ENCODE results near the gene APEH. TPM values are rescaled to one million over a fixed set of nuclear protein-coding genes. Genes with fewer than 3 reads are reported as not detected.

Gene APEH
- total RNA-seq, 1 experiment from 2014 or later = 273 TPM

DNA sequence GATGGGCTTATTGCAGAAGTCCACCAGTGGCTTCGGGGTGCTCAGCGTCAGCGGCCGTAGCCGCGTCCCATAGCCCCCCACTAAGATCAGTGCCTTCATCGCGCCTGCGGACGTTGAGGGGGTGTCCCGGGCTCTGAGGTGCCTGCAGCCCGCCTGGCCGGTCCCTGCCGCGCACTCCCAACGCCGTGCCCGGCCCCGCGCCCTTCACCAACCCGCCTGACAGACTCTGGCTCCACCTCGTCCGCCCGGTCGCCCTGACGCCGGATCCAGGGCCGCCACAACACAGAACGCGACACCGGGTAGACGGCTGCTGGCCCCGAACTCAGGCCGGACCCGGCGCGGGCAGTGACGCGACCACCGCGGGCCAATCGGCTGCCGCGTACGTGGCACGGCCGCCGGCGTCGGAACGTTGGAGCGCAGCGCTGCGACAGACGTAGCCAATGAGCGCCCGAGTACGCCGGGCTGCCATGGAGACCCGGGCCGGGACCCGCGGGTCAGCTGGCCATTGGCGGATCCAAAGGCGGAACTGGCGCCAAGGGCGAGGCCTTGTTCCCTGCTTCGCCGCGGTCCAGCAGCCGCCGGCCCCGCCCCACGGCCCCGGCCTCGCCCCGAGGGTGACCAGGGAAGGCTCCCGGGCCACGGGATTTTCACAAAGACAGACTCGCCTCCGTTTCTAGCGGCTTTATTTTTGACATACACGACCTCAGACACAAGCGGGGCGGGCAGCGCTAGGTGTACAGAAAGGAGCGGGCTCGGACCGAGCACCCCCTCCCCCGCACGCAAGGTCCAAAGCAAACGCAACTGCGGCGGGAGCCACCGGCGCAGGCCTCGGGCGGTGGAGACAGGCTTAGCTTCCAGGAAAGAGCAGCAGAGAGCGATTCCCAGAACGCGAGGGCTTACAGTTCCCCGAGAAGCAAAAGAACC is 49.7 kb downstream of the APEH start, which contains the start of gene GMPPB (continued):
- TF ChIP-seq, protein P1, sequence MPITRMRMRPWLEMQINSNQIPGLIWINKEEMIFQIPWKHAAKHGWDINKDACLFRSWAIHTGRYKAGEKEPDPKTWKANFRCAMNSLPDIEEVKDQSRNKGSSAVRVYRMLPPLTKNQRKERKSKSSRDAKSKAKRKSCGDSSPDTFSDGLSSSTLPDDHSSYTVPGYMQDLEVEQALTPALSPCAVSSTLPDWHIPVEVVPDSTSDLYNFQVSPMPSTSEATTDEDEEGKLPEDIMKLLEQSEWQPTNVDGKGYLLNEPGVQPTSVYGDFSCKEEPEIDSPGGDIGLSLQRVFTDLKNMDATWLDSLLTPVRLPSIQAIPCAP (CRISPR knock-in tag; IDR thresholded peaks at IDR 0.05) = no peak
- TF ChIP-seq CREM (CRISPR knock-in tag; IDR thresholded peaks at IDR 0.05) (peak; percentile 97), ATF2 (CRISPR knock-in tag; IDR thresholded peaks at IDR 0.05; ENCODE audit: borderline replicate concordance, low read depth) (no peak), NFYB (CRISPR knock-in tag; conservative IDR thresholded peaks at IDR 0.05; ENCODE audit: low read depth) (peak; percentile 90), ARID4B (CRISPR knock-in tag; IDR thresholded peaks at IDR 0.05; ENCODE audit: borderline replicate concordance) (peak; percentile 88), NFATC4 (CRISPR knock-in tag; IDR thresholded peaks at IDR 0.05) (0 out of 2 replicates have a peak, but pooled peaks have one; percentile 50), ZBTB21 (CRISPR knock-in tag; IDR thresholded peaks at IDR 0.05; ENCODE audit: borderline replicate concordance) (peak; percentile 6; the same call in 1 of the 2 replicates), ETV6 (CRISPR knock-in tag; IDR thresholded peaks at IDR 0.05) (peak; percentile 50; the same call in 1 of the 2 replicates), NR1H2 (CRISPR knock-in tag; IDR thresholded peaks at IDR 0.05) (no peak), CBFB (CRISPR knock-in tag; IDR thresholded peaks at IDR 0.05; ENCODE audit: low read depth) (peak; percentile 72; the same call in 1 of the 2 replicates), ZNF281 (CRISPR knock-in tag; IDR thresholded peaks at IDR 0.05) (0 out of 2 replicates have a peak, but pooled peaks have one; percentile 0), JUN (CRISPR knock-in tag; IDR thresholded peaks at IDR 0.05) (no peak), MLX (CRISPR knock-in tag; IDR thresholded peaks at IDR 0.05) (no peak), FOXK1 (CRISPR knock-in tag; IDR thresholded peaks at IDR 0.05) (peak; percentile 92), SP1 (CRISPR knock-in tag; conservative IDR thresholded peaks at IDR 0.05) (peak; percentile 78), RORB (CRISPR knock-in tag; IDR thresholded peaks at IDR 0.05) (no peak)
- TF ChIP-seq, protein P2, sequence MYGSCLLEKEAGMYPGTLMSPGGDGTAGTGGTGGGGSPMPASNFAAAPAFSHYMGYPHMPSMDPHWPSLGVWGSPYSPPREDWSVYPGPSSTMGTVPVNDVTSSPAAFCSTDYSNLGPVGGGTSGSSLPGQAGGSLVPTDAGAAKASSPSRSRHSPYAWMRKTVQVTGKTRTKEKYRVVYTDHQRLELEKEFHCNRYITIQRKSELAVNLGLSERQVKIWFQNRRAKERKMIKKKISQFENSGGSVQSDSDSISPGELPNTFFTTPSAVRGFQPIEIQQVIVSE (CRISPR knock-in tag; IDR thresholded peaks at IDR 0.05; ENCODE audit: borderline replicate concordance) = no peak
- TF ChIP-seq, protein P3, sequence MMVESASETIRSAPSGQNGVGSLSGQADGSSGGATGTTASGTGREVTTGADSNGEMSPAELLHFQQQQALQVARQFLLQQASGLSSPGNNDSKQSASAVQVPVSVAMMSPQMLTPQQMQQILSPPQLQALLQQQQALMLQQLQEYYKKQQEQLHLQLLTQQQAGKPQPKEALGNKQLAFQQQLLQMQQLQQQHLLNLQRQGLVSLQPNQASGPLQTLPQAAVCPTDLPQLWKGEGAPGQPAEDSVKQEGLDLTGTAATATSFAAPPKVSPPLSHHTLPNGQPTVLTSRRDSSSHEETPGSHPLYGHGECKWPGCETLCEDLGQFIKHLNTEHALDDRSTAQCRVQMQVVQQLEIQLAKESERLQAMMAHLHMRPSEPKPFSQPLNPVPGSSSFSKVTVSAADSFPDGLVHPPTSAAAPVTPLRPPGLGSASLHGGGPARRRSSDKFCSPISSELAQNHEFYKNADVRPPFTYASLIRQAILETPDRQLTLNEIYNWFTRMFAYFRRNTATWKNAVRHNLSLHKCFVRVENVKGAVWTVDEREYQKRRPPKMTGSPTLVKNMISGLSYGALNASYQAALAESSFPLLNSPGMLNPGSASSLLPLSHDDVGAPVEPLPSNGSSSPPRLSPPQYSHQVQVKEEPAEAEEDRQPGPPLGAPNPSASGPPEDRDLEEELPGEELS (CRISPR knock-in tag; IDR thresholded peaks at IDR 0.05) = peak; percentile 56; the same call in 1 of the 2 replicates
- TF ChIP-seq, protein P4, sequence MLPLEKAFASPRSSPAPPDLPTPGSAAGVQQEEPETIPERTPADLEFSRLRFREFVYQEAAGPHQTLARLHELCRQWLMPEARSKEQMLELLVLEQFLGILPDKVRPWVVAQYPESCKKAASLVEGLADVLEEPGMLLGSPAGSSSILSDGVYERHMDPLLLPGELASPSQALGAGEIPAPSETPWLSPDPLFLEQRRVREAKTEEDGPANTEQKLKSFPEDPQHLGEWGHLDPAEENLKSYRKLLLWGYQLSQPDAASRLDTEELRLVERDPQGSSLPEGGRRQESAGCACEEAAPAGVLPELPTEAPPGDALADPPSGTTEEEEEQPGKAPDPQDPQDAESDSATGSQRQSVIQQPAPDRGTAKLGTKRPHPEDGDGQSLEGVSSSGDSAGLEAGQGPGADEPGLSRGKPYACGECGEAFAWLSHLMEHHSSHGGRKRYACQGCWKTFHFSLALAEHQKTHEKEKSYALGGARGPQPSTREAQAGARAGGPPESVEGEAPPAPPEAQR (CRISPR knock-in tag; IDR thresholded peaks at IDR 0.05) = no peak
- TF ChIP-seq, protein P5, sequence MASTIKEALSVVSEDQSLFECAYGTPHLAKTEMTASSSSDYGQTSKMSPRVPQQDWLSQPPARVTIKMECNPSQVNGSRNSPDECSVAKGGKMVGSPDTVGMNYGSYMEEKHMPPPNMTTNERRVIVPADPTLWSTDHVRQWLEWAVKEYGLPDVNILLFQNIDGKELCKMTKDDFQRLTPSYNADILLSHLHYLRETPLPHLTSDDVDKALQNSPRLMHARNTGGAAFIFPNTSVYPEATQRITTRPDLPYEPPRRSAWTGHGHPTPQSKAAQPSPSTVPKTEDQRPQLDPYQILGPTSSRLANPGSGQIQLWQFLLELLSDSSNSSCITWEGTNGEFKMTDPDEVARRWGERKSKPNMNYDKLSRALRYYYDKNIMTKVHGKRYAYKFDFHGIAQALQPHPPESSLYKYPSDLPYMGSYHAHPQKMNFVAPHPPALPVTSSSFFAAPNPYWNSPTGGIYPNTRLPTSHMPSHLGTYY (CRISPR knock-in tag; IDR thresholded peaks at IDR 0.05) = no peak
